GM12878 (cell line): Measurements from ENCODE around the gene PTPRN2. TPM values are rescaled to one million over a fixed set of nuclear protein-coding genes. Genes with fewer than 3 reads are reported as not detected.

ENCODE experiments used
- ATAC-seq: fragments of 200-7000 bp; cut with Tn5 transposase; 3 replicates; pipeline ENCODE4 v1.9.1; 2020; ENCODE audit warnings: mild to moderate bottlenecking, moderate library complexity
- BruUV-seq: library from RNA; stranded (reverse); fragments of 400-500 nt; replicated peaks from 2 replicates; lab custom pipeline; 2021; lab: Mats Ljungman, UMichigan
- CTCF ChIA-PET: fragments of 300-600 bp; sonication (Branson Sonifier 250); formaldehyde crosslinking; extraction: SDS; loops from one replicate; lab custom pipeline; 2021; ENCODE audit warnings: inconsistent platforms; lab: Yijun Ruan, JAX
- POLR2A ChIA-PET: fragments of 350-600 bp; formaldehyde crosslinking; extraction: SDS; loops from one replicate; lab custom pipeline; 2021; ENCODE audit warnings: inconsistent platforms; lab: Charles Lee
- RAD21 ChIA-PET: fragments of 300-600 bp; sonication (Branson Sonifier 250); formaldehyde crosslinking; loops from one replicate; lab custom pipeline; 2023; ENCODE audit warnings: antibody characterized with exemption; ENCODE audit not compliant: unreplicated experiment; lab: Charles Lee
- SMC1A ChIA-PET: fragments of 300-600 bp; sonication (Branson Sonifier 250); formaldehyde crosslinking; loops from one replicate; lab custom pipeline; 2023; ENCODE audit not compliant: unreplicated experiment, uncharacterized antibody; lab: Charles Lee
- DNase-seq: peaks from one replicate; pipeline ENCODE4 v3.0.0-alpha.2; 2011; ENCODE audit warnings: low read depth, low spot score
- FAIRE-seq: peaks from 3 replicates; lab custom pipeline; 2011; peaks lifted over from hg19 to GRCh38; lab: Jason Lieb, UNC
- H2AFZ ChIP-seq: 2 replicates; pipeline ENCODE4 v1.6.0; 2011; ENCODE audit warnings: low read depth, low read length, control low read depth; ENCODE audit not compliant: control insufficient read depth
- H3K27ac ChIP-seq: 2 replicates; pipeline ENCODE4 v1.5.1; 2011; ENCODE audit warnings: control low read depth; ENCODE audit not compliant: control insufficient read depth, insufficient read depth
- H3K27me3 ChIP-seq, 2 experiments: replicated peaks in 1 of 2; 2 replicates each; pipeline versions ENCODE4 v1.6.0 to v1.6.1; 2011; ENCODE audit warnings: low read length in 1 of 2; ENCODE audit not compliant: control insufficient read depth in 2 of 2, insufficient read depth in 2 of 2
- H3K36me3 ChIP-seq, 2 experiments: 2 replicates each; pipeline ENCODE4 v1.5.1; 2011; ENCODE audit warnings: low read length in 1 of 2; ENCODE audit not compliant: control insufficient read depth in 2 of 2, insufficient read depth in 2 of 2
- H3K4me1 ChIP-seq: 2 replicates; pipeline ENCODE4 v1.6.1; 2011; ENCODE audit warnings: mild to moderate bottlenecking, low read length, moderate library complexity, mixed read lengths; ENCODE audit not compliant: control insufficient read depth, insufficient read depth
- H3K4me2 ChIP-seq: 2 replicates; pipeline ENCODE4 v1.6.0; 2011; ENCODE audit warnings: control low read depth; ENCODE audit not compliant: control insufficient read depth, insufficient read depth
- H3K4me3 ChIP-seq: fragments of 200-600 bp; sonication (generic); 2 replicates; pipeline ENCODE4 v1.5.1; 2016
- H3K79me2 ChIP-seq: 2 replicates; pipeline ENCODE4 v1.6.0; 2011; ENCODE audit warnings: low read length; ENCODE audit not compliant: control insufficient read depth, insufficient read depth
- H3K9ac ChIP-seq: 2 replicates; pipeline ENCODE4 v1.8.0; 2011; ENCODE audit warnings: low read length, control low read depth, mixed read lengths; ENCODE audit not compliant: control insufficient read depth, insufficient read depth
- H3K9me3 ChIP-seq: replicated peaks from 3 replicates; pipeline ENCODE4 v1.5.1; 2011; ENCODE audit warnings: mild to moderate bottlenecking, low read length; ENCODE audit not compliant: control insufficient read depth, insufficient read depth
- H4K20me1 ChIP-seq: 2 replicates; pipeline ENCODE4 v1.6.0; 2011; ENCODE audit not compliant: control insufficient read depth, insufficient read depth
- ASH2L ChIP-seq: fragments of 300-600, 200-600 bp; sonication (generic); IDR thresholded peaks from 2 replicates; pipeline ENCODE4 v1.6.1; 2017; ENCODE audit warnings: low read depth, mild to moderate bottlenecking, borderline replicate concordance
- BMI1 ChIP-seq: fragments of 450-650 bp; IDR thresholded peaks from 2 replicates; pipeline ENCODE4 v1.6.1; 2016; ENCODE audit warnings: mild to moderate bottlenecking, moderate library complexity, borderline replicate concordance
- EGR1 ChIP-seq, 2 experiments: IDR thresholded peaks; 1 replicate in 1 of 2; 2 replicates in 1 of 2; pipeline ENCODE4 v1.6.1; 2011 to 2012; ENCODE audit warnings: low read depth in 2 of 2, low read length in 2 of 2, borderline replicate concordance in 1 of 2, mild to moderate bottlenecking in 1 of 2, moderate library complexity in 1 of 2
- ESRRA ChIP-seq: IDR thresholded peaks from 2 replicates; pipeline ENCODE4 v1.6.1; 2012; ENCODE audit warnings: mild to moderate bottlenecking, low read length, improper control_type of control experiment
- MTA2 ChIP-seq: fragments of 450-650 bp; IDR thresholded peaks from 2 replicates; pipeline ENCODE4 v1.6.1; 2016; ENCODE audit warnings: low read depth, mild to moderate bottlenecking, moderate library complexity
- PAX5 ChIP-seq: IDR thresholded peaks from 2 replicates; pipeline ENCODE4 v1.6.1; 2011; ENCODE audit warnings: low read depth, low read length, borderline replicate concordance
- POLR2AphosphoS5 ChIP-seq: IDR thresholded peaks from 2 replicates; pipeline ENCODE4 v1.6.1; 2011; ENCODE audit warnings: mild to moderate bottlenecking, low read length, inconsistent platforms
- SIX5 ChIP-seq: IDR thresholded peaks from 2 replicates; pipeline ENCODE4 v1.6.1; 2011; ENCODE audit warnings: mild to moderate bottlenecking, low read depth, low read length, moderate library complexity; ENCODE audit not compliant: severe bottlenecking
- SMAD1 ChIP-seq: fragments of 450-650 bp; IDR thresholded peaks from 2 replicates; pipeline ENCODE4 v1.6.1; 2018; ENCODE audit warnings: mild to moderate bottlenecking, low read depth; ENCODE audit not compliant: partially characterized antibody
- SMARCA5 ChIP-seq: fragments of 450-650 bp; IDR thresholded peaks from 2 replicates; pipeline ENCODE4 v1.6.1; 2017; ENCODE audit warnings: mild to moderate bottlenecking
- SRF ChIP-seq, 2 experiments: IDR thresholded peaks; 2 replicates each; pipeline ENCODE4 v1.6.1; 2011; ENCODE audit warnings: low read depth in 2 of 2, low read length in 2 of 2, mild to moderate bottlenecking in 1 of 2, moderate library complexity in 1 of 2
- STAT1 ChIP-seq: fragments of 450-650 bp; conservative IDR thresholded peaks from 2 replicates; pipeline ENCODE4 v1.6.1; 2014; ENCODE audit warnings: antibody characterized with exemption, mild to moderate bottlenecking
- TCF7 ChIP-seq: IDR thresholded peaks from 2 replicates; pipeline ENCODE4 v1.6.1; 2014; ENCODE audit warnings: antibody characterized with exemption, borderline replicate concordance
- ZBTB11 ChIP-seq: fragments of 450-650 bp; formaldehyde crosslinking; IDR thresholded peaks from 2 replicates; pipeline ENCODE4 v1.5.0; 2022; ENCODE audit warnings: mild to moderate bottlenecking, missing genetic modification characterization
- WGBS: methylation state at CpG from one replicate; pipeline ENCODE4 v1.1.6; 2016; ENCODE audit warnings: low lambda C conversion rate; ENCODE audit not compliant: insufficient replicate concordance, insufficient coverage; ENCODE audit errors: missing lambda C conversion rate; 5-methylcytosine and 5-hydroxymethylcytosine counted together
- in situ Hi-C: fragments of 300-500 bp; cut with MboI; formaldehyde crosslinking; loops from 9 replicates; pipeline ENCODE4 v1.14.3; 2018; ENCODE audit warnings: mixed read lengths
- intact Hi-C: fragments of 100-400 bp; cut with micrococcal nuclease; formaldehyde crosslinking; loops from one replicate; pipeline ENCODE4 v1.14.2; 2022; ENCODE audit not compliant: unreplicated experiment
- polyA plus RNA-seq, 11 experiments: library from polyadenylated mRNA; depleted of rRNA in 4 of 11; unstranded in 6 of 11; stranded (reverse) in 5 of 11; fragments of >200 nt; fragmentation: Nextera tagmentation in 4 of 11; fragmentation: Illumina TruSeq in 1 of 11; extraction: Ambion mirVana in 4 of 11; extraction: Trizol in 1 of 11; gene quantifications; 1 replicate in 1 of 11; 2 replicates in 10 of 11; pipeline versions ENCODE4 v1.2.1 to v1.2.3, GENCODE V29; 2011 to 2016; ENCODE audit warnings: inconsistent platforms in 2 of 11, missing spikeins in 2 of 11, low read depth in 1 of 11
- total RNA-seq, 4 experiments: library from RNA; depleted of rRNA in 3 of 4; stranded (reverse); fragments of >200 nt in 3 of 4; fragmentation: Illumina TruSeq in 1 of 4; extraction: Trizol in 1 of 4; gene quantifications; 2 replicates each; pipeline versions ENCODE4 v1.2.1 to v1.2.3, GENCODE V29; 2013 to 2021
- TF ChIP-seq, protein P1 (sequence below): IDR thresholded peaks from 2 replicates; pipeline ENCODE4 v1.6.1; 2011; ENCODE audit warnings: borderline replicate concordance, low read depth, mild to moderate bottlenecking, moderate library complexity, mixed read lengths, low read length; ENCODE audit not compliant: insufficient read depth; ENCODE audit errors: extremely low read length

Gene PTPRN2
- total and polyA plus RNA-seq, 10 of the 15 experiments (the other 5 are each of a cell fraction or from before 2014, with no cell fraction given): 5.4 TPM; not detected in 9

- SMC1A ChIA-PET: no interaction called here
- H3K27me3 ChIP-seq: no peaks in the 10 kb centered on the region
- 51% methylated on average over 18 of the region's 21 CpGs for WGBS
- TF ChIP-seq SRF (IDR thresholded peaks at IDR 0.05; ENCODE audit: low read depth in 2 of 2, low read length in 2 of 2): no peak
- TF ChIP-seq, protein P1, sequence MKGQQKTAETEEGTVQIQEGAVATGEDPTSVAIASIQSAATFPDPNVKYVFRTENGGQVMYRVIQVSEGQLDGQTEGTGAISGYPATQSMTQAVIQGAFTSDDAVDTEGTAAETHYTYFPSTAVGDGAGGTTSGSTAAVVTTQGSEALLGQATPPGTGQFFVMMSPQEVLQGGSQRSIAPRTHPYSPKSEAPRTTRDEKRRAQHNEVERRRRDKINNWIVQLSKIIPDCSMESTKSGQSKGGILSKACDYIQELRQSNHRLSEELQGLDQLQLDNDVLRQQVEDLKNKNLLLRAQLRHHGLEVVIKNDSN: no peak
- TF ChIP-seq ESRRA: no peak
- no peak for TF ChIP-seq ZBTB11
- TF ChIP-seq ASH2L: no peak
- TF ChIP-seq PAX5: no peak
- TF ChIP-seq POLR2AphosphoS5: no peak
- no peak for TF ChIP-seq STAT1
- no peak for TF ChIP-seq TCF7
- TF ChIP-seq BMI1: no peak
- TF ChIP-seq SIX5: no peak
- no peak for TF ChIP-seq SMAD1
- no peak for TF ChIP-seq MTA2
- no peak for TF ChIP-seq EGR1 (IDR thresholded peaks at IDR 0.05; ENCODE audit: borderline replicate concordance in 1 of 2, low read depth in 2 of 2, low read length in 2 of 2)
- TF ChIP-seq SMARCA5: no peak
- intact Hi-C loops: no loop called here
- H3K79me2 ChIP-seq: no peaks in the 10 kb centered on the region
- H3K4me2 ChIP-seq: no peak overlapping the region
- no peak for FAIRE-seq
- RAD21 ChIA-PET: no interaction called here
- H3K9me3 ChIP-seq: no peaks in the 10 kb centered on the region; the same call in 2 of the 3 replicates
- DNase-seq: no peak
- no peaks in the 10 kb centered on the region for H3K4me1 ChIP-seq
- POLR2A ChIA-PET: no interaction called here
- no peak for ATAC-seq
- no peaks in the 10 kb centered on the region for H4K20me1 ChIP-seq
- no peaks in the 10 kb centered on the region for H3K36me3 ChIP-seq
- in situ Hi-C loops: no loop called here
- no TSS peak for BruUV-seq
- H3K4me3 ChIP-seq: no peak overlapping the region
- H3K27ac ChIP-seq: no peak overlapping the region
- H3K9ac ChIP-seq: no peak overlapping the region
- CTCF ChIA-PET: no interaction called here
- H2AFZ ChIP-seq: no peak overlapping the region
These were observed 815.0 kb downstream of the PTPRN2 start for GRCh38 chr7:157772486-157773130.
